OCI-LY7 (cell line): ENCODE data around the gene FGR.

Experiments used
- EZH2phosphoT487 ChIP-seq: fragments of 200-600 bp; sonication (generic); IDR thresholded peaks from 2 replicates; pipeline ENCODE4 v1.6.1; 2018; ENCODE audit warnings: low read depth, borderline replicate concordance, mild to moderate bottlenecking, mixed run types, antibody characterized with exemption, low read length, moderate library complexity, mixed read lengths
- TF ChIP-seq, protein P1 (sequence below): fragments of 200-600 bp; sonication (generic); conservative IDR thresholded peaks from 2 replicates; pipeline ENCODE4 v1.5.1; 2014; ENCODE audit warnings: mild to moderate bottlenecking, antibody characterized with exemption, low read length, moderate library complexity, mixed read lengths

DNA sequence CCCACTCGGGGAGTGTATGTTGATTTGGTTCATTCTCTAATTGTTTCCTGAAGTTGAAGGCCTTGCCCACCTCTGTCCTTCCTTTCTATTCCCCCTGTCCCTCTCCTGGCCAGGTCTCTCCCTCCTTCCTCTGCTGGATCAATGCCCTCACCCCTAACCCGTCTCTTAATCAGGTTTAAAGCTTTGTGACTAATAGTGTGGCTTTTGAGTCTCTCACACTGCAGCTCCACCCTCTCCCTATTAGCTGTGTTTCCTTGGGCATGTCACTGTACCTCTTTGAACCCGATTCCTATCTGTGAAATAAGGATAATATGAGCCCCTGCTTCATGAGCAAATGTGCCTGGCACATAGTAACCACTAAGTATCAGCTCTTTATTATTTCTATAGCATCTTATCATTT is 51.5 kb downstream of the FGR start:
- TF ChIP-seq, protein P1, sequence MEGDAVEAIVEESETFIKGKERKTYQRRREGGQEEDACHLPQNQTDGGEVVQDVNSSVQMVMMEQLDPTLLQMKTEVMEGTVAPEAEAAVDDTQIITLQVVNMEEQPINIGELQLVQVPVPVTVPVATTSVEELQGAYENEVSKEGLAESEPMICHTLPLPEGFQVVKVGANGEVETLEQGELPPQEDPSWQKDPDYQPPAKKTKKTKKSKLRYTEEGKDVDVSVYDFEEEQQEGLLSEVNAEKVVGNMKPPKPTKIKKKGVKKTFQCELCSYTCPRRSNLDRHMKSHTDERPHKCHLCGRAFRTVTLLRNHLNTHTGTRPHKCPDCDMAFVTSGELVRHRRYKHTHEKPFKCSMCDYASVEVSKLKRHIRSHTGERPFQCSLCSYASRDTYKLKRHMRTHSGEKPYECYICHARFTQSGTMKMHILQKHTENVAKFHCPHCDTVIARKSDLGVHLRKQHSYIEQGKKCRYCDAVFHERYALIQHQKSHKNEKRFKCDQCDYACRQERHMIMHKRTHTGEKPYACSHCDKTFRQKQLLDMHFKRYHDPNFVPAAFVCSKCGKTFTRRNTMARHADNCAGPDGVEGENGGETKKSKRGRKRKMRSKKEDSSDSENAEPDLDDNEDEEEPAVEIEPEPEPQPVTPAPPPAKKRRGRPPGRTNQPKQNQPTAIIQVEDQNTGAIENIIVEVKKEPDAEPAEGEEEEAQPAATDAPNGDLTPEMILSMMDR: no peak
- no peak for TF ChIP-seq EZH2phosphoT487
